SHP77 (cell line): ENCODE data around the gene GLTPD2.
A peak's percentile ranks its signal among the peaks of the same experiment; 100 is the strongest.

Experiments
- DNase-seq, 2 experiments: peaks; one replicate each; lab custom pipeline; 2025; lab: John Stamatoyannopoulos, UW

GLTPD2 gene

GRCh38 chr17:4788807-4789700, at the start of gene GLTPD2:
Gene GLTPD2 (plus strand): TSS chr17:4788964. CDS start chr17:4789012, 48 bp downstream.
- peak in 1 of 2 experiments; percentile 36 for DNase-seq

GRCh38 chr17:4739122-4740024, 49.4 kb upstream of the GLTPD2 start, which contains the start of the genes CXCL16 and ZMYND15:
Gene CXCL16 (minus strand): TSS chr17:4739928. CDS start chr17:4739339, 589 bp downstream.
Gene ZMYND15 (plus strand): TSS chr17:4739833. CDS start chr17:4740549, 716 bp downstream.
- peak in 1 of 2 experiments; percentile 46 for DNase-seq

GRCh38 chr17:4740025-4740351, 48.8 kb upstream of the GLTPD2 start:
- no peak for DNase-seq

- no peak for DNase-seq
These were observed 48.2 kb upstream of the GLTPD2 start for GRCh38 chr17:4740584-4740983.

GRCh38 chr17:4741544-4741943, 47.2 kb upstream of the GLTPD2 start:
- DNase-seq, result no peak

- no peak for DNase-seq
These were observed 46.6 kb upstream of the GLTPD2 start for GRCh38 chr17:4742133-4742532.

GRCh38 chr17:4742629-4743028, 46.1 kb upstream of the GLTPD2 start:
- DNase-seq, result peak in 1 of 2 experiments; percentile 46

- DNase-seq, result no peak
These were observed 45.5 kb upstream of the GLTPD2 start for GRCh38 chr17:4743216-4743615.

GRCh38 chr17:4743898-4744297, 44.9 kb upstream of the GLTPD2 start:
- no peak for DNase-seq

GRCh38 chr17:4744999-4745969, 43.5 kb upstream of the GLTPD2 start:
- DNase-seq, result no peak

GRCh38 chr17:4747847-4748246, 40.9 kb upstream of the GLTPD2 start:
- no peak for DNase-seq

GRCh38 chr17:4748686-4749085, 40.1 kb upstream of the GLTPD2 start:
- no peak for DNase-seq

- DNase-seq, result no peak
These were observed 38.2 kb upstream of the GLTPD2 start for GRCh38 chr17:4750606-4751005.

GRCh38 chr17:4751932-4752331, 36.8 kb upstream of the GLTPD2 start:
- no peak for DNase-seq

- DNase-seq, result no peak
These were observed 35.4 kb upstream of the GLTPD2 start for GRCh38 chr17:4753392-4753791.

GRCh38 chr17:4759776-4760236, 29.0 kb upstream of the GLTPD2 start:
- DNase-seq, result no peak

- no peak for DNase-seq
These were observed 24.2 kb upstream of the GLTPD2 start for GRCh38 chr17:4764595-4764994.

GRCh38 chr17:4766201-4766600, 22.6 kb upstream of the GLTPD2 start:
- no peak for DNase-seq

- DNase-seq, result no peak
These were observed 22.0 kb upstream of the GLTPD2 start for GRCh38 chr17:4766723-4767122.

- no peak for DNase-seq
These were observed 20.5 kb upstream of the GLTPD2 start for GRCh38 chr17:4768298-4768697.

GRCh38 chr17:4769628-4770027, 19.1 kb upstream of the GLTPD2 start:
- DNase-seq, result no peak
